SK-N-MC (cell line): ENCODE data around the gene KIF4A.

Experiments
- EZH2 ChIP-seq: fragments of 200-600 bp; sonication (generic); IDR thresholded peaks from one replicate; pipeline ENCODE4 v1.6.1; 2017; ENCODE audit warnings: antibody characterized with exemption
- FOXP2 ChIP-seq: optimal IDR thresholded peaks from 2 replicates; pipeline ENCODE3; 2011; ENCODE audit warnings: mild to moderate bottlenecking, moderate library complexity; ENCODE audit not compliant: insufficient read depth; ENCODE audit errors: extremely low read length, control extremely low read depth
- POLR2AphosphoS5 ChIP-seq: IDR thresholded peaks from 2 replicates; pipeline ENCODE4 v1.6.1; 2012; ENCODE audit warnings: mild to moderate bottlenecking, low read depth, low read length, borderline replicate concordance

DNA sequence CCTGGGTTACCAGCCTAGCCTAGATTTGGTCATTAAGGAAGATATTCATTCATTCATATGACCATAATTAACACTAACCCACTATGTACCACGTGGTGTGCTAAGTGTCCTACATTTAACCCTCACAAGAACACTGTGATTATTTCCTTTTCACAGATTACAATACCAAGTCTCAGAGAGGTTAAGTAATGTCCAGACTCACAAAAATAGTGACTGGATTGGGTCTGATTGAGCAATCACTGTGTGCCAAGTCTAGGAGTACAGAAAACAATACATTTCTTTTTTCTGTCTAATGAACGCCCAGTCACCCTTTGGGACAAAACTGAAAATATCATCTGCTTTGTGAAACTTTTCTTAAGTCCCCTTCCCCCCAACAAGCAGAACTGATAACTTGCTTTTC, 147.1 kb downstream of the KIF4A start:
- TF ChIP-seq EZH2 (no peak), POLR2AphosphoS5 (no peak), FOXP2 (no peak)
